ENCODE measurements around the gene PRLHR.

Gene PRLHR

GRCh38 chr10:118563373-118563890 is 32.0 kb downstream of the PRLHR start:
- Histone ChIP-seq H3K4me1 (ENCODE audit: control insufficient read depth in 1 of 2, insufficient read depth in 1 of 2, low read depth in 1 of 2, low read length in 1 of 2) (no peaks in the 10 kb centered on the region), H3K9me3 (no peaks in the 10 kb centered on the region), H3K36me3 (no peaks in the 10 kb centered on the region), H3K27me3 (peaks cover 14% of the 10 kb centered on the region), H3K4me3 (ENCODE audit: low read depth in 1 of 2, low read length in 1 of 2) (no peak overlapping the region), H3K27ac (no peak overlapping the region)
- no peak for TF ChIP-seq CTCF (IDR thresholded peaks at IDR 0.05)

GRCh38 chr10:118562851-118563250 is 32.6 kb downstream of the PRLHR start:
- peaks cover 20% of the 10 kb centered on the region for H3K27me3 ChIP-seq
- no peak for TF ChIP-seq CTCF (IDR thresholded peaks at IDR 0.05)
- no peaks in the 10 kb centered on the region for H3K4me1 ChIP-seq (ENCODE audit: control insufficient read depth in 1 of 2, insufficient read depth in 1 of 2, low read depth in 1 of 2, low read length in 1 of 2)
- no peaks in the 10 kb centered on the region for H3K9me3 ChIP-seq
- H3K36me3 ChIP-seq: no peaks in the 10 kb centered on the region
- no peak overlapping the region for H3K4me3 ChIP-seq (ENCODE audit: low read depth in 1 of 2, low read length in 1 of 2)
- no peak overlapping the region for H3K27ac ChIP-seq

- H3K36me3 ChIP-seq: no peaks in the 10 kb centered on the region
- TF ChIP-seq CTCF (IDR thresholded peaks at IDR 0.05): no peak
Measured at GRCh38 chr10:118557946-118558345, 37.5 kb downstream of the PRLHR start.

GRCh38 chr10:118551535-118552100 is 43.8 kb downstream of the PRLHR start:
- H3K27me3 ChIP-seq: peaks cover 64% of the 10 kb centered on the region
- peaks cover 8 to 11% of the 10 kb centered on the region in 2 experiments for H3K4me1 ChIP-seq (ENCODE audit: control insufficient read depth in 1 of 2, insufficient read depth in 1 of 2, low read depth in 1 of 2, low read length in 1 of 2)
- H3K4me3 ChIP-seq (ENCODE audit: low read depth in 1 of 2, low read length in 1 of 2): no peak overlapping the region
- no peak for TF ChIP-seq CTCF (IDR thresholded peaks at IDR 0.05)
- no peaks in the 10 kb centered on the region for H3K36me3 ChIP-seq
- H3K27ac ChIP-seq: no peak overlapping the region
- no peaks in the 10 kb centered on the region for H3K9me3 ChIP-seq

More at GRCh38 chr10:118557946-118558345, 37.5 kb downstream of the PRLHR start:
- Histone ChIP-seq H3K4me3 (ENCODE audit: low read depth in 1 of 2, low read length in 1 of 2) (no peak overlapping the region), H3K27ac (no peak overlapping the region), H3K4me1 (ENCODE audit: control insufficient read depth in 1 of 2, insufficient read depth in 1 of 2, low read depth in 1 of 2, low read length in 1 of 2) (no peaks in the 10 kb centered on the region), H3K27me3 (peaks cover 64% of the 10 kb centered on the region), H3K9me3 (no peaks in the 10 kb centered on the region)

GRCh38 chr10:118547282-118547681 is 48.2 kb downstream of the PRLHR start:
- Histone ChIP-seq H3K36me3 (no peaks in the 10 kb centered on the region), H3K4me1 (ENCODE audit: control insufficient read depth in 1 of 2, insufficient read depth in 1 of 2, low read depth in 1 of 2, low read length in 1 of 2) (peaks cover 8 to 11% of the 10 kb centered on the region in 2 experiments), H3K9me3 (no peaks in the 10 kb centered on the region), H3K4me3 (ENCODE audit: low read depth in 1 of 2, low read length in 1 of 2) (no peak overlapping the region), H3K27me3 (peaks cover 63% of the 10 kb centered on the region), H3K27ac (no peak overlapping the region)
- TF ChIP-seq CTCF (IDR thresholded peaks at IDR 0.05): no peak

Data from neutrophil (primary cell).